Measurements from ENCODE around the gene PTER. TPM values are rescaled to one million over a fixed set of nuclear protein-coding genes. Genes with fewer than 3 reads are reported as not detected.

Gene PTER
- total RNA-seq, 1 donor from 2014 or later: 12.9 TPM

- no peak for DNase-seq (ENCODE audit: low read depth)
- H3K36me3 ChIP-seq (ENCODE audit: control insufficient read depth, insufficient read depth, low read length): no peaks in the 10 kb centered on the region
- H3K27me3 ChIP-seq (ENCODE audit: control insufficient read depth, insufficient read depth, low read length): no peaks in the 10 kb centered on the region
- TF ChIP-seq CTCF (IDR thresholded peaks at IDR 0.05; ENCODE audit: insufficient read depth, low read length, poor library complexity, severe bottlenecking): no peak
- no peak overlapping the region for H3K4me3 ChIP-seq (ENCODE audit: low read depth, low read length)
These were observed 111.2 kb downstream of the PTER start for GRCh38 chr10:16547973-16548372.

- no peak for TF ChIP-seq CTCF (IDR thresholded peaks at IDR 0.05; ENCODE audit: insufficient read depth, low read length, poor library complexity, severe bottlenecking)
These were observed 122.5 kb downstream of the PTER start for GRCh38 chr10:16559236-16559773.

GRCh38 chr10:16562891-16563290 lies 126.1 kb downstream of the PTER start:
- Histone ChIP-seq H3K4me3 (ENCODE audit: low read depth, low read length) (no peak overlapping the region), H3K36me3 (ENCODE audit: control insufficient read depth, insufficient read depth, low read length) (no peaks in the 10 kb centered on the region), H3K27me3 (ENCODE audit: control insufficient read depth, insufficient read depth, low read length) (no peaks in the 10 kb centered on the region)
- no peak for TF ChIP-seq CTCF (IDR thresholded peaks at IDR 0.05; ENCODE audit: insufficient read depth, low read length, poor library complexity, severe bottlenecking)
- no peak for DNase-seq (ENCODE audit: low read depth)

More at GRCh38 chr10:16559236-16559773, 122.5 kb downstream of the PTER start:
- DNase-seq (ENCODE audit: low read depth): no peak
- H3K4me3 ChIP-seq (ENCODE audit: low read depth, low read length): no peak overlapping the region
- H3K36me3 ChIP-seq (ENCODE audit: control insufficient read depth, insufficient read depth, low read length): no peaks in the 10 kb centered on the region
- no peaks in the 10 kb centered on the region for H3K27me3 ChIP-seq (ENCODE audit: control insufficient read depth, insufficient read depth, low read length)

Other genes starting within 250 kb of the PTER start
- gene C1QL3, start 84.9 kb downstream of the PTER start, total RNA-seq: 0.41 and 0.96 TPM in 2 replicates

All from kidney epithelial cell (primary cell).